ENCODE data around the gene USP27X. TPM values are rescaled to one million over a fixed set of nuclear protein-coding genes. Genes with fewer than 3 reads are reported as not detected.

Gene USP27X
- total RNA-seq, 4 donors from 2014 or later, result 1.6 to 2.8 (median 2.3) TPM

DNA sequence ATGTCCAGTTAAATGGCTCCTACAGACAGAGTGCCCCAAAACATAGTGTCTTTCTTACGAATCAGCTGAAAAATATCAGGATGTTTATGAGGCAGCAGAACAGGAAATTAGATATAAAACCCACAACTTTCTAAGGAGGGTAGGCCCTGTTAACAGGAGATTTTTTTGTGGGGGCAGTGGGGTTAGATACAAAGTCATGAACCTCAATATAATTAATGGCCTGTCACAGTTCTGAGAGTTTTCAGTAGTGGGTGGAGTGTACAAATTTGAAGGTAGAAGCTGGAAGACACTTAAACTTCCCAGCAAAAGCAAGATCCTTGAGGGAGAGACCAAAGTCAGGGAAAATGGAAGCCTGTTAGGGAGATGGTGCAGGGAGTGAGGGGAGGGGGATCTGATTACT is 32.8 kb upstream of the USP27X start:
- ATAC-seq (ENCODE audit: low FRiP score) (no peak), DNase-seq (ENCODE audit: low spot score) (no peak)
- TF ChIP-seq CTCF (IDR thresholded peaks at IDR 0.05), result no peak

DNA sequence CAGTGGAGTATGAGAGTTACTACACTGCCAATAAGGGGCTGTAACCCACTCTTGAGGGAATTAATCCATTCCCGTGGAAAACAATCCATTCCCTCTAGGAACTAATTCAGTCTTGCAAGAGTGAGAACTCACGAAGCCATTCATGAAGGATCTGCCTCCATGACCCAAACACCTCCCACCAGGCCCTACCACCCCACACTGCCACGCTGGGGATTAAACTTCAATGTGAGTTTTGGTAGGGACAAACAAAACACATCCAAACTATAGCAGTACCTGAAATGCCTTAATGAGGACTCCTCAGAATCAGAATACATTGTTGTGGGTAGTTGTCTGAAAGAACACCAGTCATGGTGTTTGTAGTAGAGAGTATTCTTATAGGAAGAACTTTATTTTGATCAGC is 31.0 kb upstream of the USP27X start:
- no peak for TF ChIP-seq CTCF (IDR thresholded peaks at IDR 0.05)
- ATAC-seq (ENCODE audit: low FRiP score) (no peak), DNase-seq (ENCODE audit: low spot score) (no peak)

- DNase-seq (ENCODE audit: low spot score), result no peak
- TF ChIP-seq CTCF (IDR thresholded peaks at IDR 0.05), result no peak
- no peak for ATAC-seq (ENCODE audit: low FRiP score)
Observed at GRCh38 chrX:49850028-49850427, 29.3 kb upstream of the USP27X start.

DNA sequence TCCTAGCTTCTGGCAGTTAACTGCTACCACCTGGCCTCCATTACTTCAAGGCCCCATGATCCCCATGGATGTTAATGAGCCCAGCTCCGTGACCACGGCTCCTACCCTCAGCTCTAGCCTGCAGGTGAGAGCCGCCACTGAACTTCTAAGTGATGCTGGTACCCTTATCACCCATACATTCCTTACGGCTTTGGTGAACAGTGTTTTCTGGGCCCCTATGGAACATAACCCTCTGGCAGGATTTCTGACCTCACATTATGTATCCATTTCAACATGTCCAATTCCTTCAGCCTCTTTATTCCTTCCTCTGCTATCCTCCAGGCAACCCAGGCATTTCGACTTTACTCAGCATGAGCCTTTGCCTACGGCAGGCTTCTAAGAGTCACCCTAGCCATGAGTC is 25.6 kb upstream of the USP27X start:
- TF ChIP-seq CTCF (IDR thresholded peaks at IDR 0.05), result no peak
- ATAC-seq (ENCODE audit: low FRiP score), result no peak
- no peak for DNase-seq (ENCODE audit: low spot score)

- TF ChIP-seq CTCF (IDR thresholded peaks at IDR 0.05), result no peak
- no peak for ATAC-seq (ENCODE audit: low FRiP score)
- DNase-seq (ENCODE audit: low spot score), result no peak
Observed at GRCh38 chrX:49856819-49857218, 22.5 kb upstream of the USP27X start.

GRCh38 chrX:49858341-49858740 is 20.9 kb upstream of the USP27X start:
- no peak for TF ChIP-seq CTCF (IDR thresholded peaks at IDR 0.05)
- ATAC-seq (ENCODE audit: low FRiP score) (no peak), DNase-seq (ENCODE audit: low spot score) (no peak)

DNA sequence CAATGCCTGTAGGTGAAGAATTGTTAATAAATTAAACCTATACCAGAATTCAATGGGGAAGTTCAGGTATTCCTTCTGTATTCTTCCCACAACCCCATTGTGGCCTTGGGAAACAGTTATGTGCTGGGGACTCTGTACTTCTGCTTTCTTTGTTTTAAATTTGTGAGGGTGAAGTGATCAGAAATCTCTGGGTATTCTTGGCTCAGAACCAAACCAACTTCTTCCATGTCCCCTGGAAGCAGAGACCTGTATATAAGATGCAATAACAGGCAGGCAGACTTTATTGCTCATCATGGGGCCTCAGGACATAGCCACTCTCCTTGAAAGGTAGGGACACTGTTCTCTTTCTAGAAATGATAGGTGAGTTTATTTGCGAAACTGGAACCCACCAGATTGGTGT is 19.8 kb upstream of the USP27X start:
- DNase-seq (ENCODE audit: low spot score) (no peak), ATAC-seq (ENCODE audit: low FRiP score) (no peak)
- no peak for TF ChIP-seq CTCF (IDR thresholded peaks at IDR 0.05)

Measured in omental fat pad (tissue), 4 donors.